Thyroid gland (tissue), 4 donors: ENCODE measurements around the gene SMPX.

Experiments used
- POLR2A ChIP-seq, 2 donors: fragments of 450-650 bp; IDR thresholded peaks; one replicate each; pipeline ENCODE4 v1.6.1; 2017; ENCODE audit warnings: antibody characterized with exemption in 2 of 2, mild to moderate bottlenecking in 2 of 2, moderate library complexity in 1 of 2
- TF ChIP-seq, protein P1 (sequence below), 6 experiments: fragments of 200-600 bp in 3 of 6; fragments of 450-650 bp in 3 of 6; sonication (generic) in 3 of 6; IDR thresholded peaks; one replicate each; pipeline ENCODE4 v1.5.1; 2016 to 2019; ENCODE audit warnings: antibody characterized with exemption in 6 of 6, mild to moderate bottlenecking in 2 of 6, inconsistent platforms in 1 of 6, moderate library complexity in 1 of 6

DNA sequence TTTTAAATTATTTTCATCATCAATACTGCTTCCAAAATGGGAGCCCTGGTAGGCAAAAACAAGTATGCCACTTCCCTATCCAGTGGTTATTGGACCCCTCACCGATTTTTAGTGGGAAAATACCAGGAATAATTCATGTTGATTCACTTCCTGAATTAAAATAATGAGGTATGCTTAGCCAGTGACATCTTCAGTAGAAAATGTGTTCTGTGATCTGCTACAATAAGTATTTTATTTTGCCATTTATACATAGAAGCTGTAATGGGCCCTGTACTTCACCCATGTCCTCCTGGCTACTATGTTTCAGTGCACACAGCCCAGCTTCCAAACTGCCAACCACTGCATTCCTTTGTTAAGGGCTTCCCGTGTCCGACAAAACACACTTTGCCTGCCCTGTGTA, 58.8 kb downstream of the SMPX start:
- TF ChIP-seq, protein P1, sequence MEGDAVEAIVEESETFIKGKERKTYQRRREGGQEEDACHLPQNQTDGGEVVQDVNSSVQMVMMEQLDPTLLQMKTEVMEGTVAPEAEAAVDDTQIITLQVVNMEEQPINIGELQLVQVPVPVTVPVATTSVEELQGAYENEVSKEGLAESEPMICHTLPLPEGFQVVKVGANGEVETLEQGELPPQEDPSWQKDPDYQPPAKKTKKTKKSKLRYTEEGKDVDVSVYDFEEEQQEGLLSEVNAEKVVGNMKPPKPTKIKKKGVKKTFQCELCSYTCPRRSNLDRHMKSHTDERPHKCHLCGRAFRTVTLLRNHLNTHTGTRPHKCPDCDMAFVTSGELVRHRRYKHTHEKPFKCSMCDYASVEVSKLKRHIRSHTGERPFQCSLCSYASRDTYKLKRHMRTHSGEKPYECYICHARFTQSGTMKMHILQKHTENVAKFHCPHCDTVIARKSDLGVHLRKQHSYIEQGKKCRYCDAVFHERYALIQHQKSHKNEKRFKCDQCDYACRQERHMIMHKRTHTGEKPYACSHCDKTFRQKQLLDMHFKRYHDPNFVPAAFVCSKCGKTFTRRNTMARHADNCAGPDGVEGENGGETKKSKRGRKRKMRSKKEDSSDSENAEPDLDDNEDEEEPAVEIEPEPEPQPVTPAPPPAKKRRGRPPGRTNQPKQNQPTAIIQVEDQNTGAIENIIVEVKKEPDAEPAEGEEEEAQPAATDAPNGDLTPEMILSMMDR (IDR thresholded peaks at IDR 0.05) = no peak
- no peak for TF ChIP-seq POLR2A (IDR thresholded peaks at IDR 0.05)
